Fibroblast of mammary gland (primary cell): ENCODE data around the gene SLC22A23.

Source experiments
- DNase-seq: peaks from one replicate; pipeline ENCODE4 v3.0.0-alpha.2; 2010; ENCODE audit warnings: low read depth
- H3K4me3 ChIP-seq: 2 replicates; pipeline ENCODE4 v1.5.1; 2011; ENCODE audit warnings: low read depth, mild to moderate bottlenecking, low read length, moderate library complexity; ENCODE audit not compliant: control insufficient read depth
- TF ChIP-seq, protein P1 (sequence below): conservative IDR thresholded peaks from 2 replicates; pipeline ENCODE4 v1.5.1; 2011; ENCODE audit warnings: low read depth, low read length, inconsistent platforms; ENCODE audit not compliant: control insufficient read depth, insufficient read depth

Gene SLC22A23

DNA sequence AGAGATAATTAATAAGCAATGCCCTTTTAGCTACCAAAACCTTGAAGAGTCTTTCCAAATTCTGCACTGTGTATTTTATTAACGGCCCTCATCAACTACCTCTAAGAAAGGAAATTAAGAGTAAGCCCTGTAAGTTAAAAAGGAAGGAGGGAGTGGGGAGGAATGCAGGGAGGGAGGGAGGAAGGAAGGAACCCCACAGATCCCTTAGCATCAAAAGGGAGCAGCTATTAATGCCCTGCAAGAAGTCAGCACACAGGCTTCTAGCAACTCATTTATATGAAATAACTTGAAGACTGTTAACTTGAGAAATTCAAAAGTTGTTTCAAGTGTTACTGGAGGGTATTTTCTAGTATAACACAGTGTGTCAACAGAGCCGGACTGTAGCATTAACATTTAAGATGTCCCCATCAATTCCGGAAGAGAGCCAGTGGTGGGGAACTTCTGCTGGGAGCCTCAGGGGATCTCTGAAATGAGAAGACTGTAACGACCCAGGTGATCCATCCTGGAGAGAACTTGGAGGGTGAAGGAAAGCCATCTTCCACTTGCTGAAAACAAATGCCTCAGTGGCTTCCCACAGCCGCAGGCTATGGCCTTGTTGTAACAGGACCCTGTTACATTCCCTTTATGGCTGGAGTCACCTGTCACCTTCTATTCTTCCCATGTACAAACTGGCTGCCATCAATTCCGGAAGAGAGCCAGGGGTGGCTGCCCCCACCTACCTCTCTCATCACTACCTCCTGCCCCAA lies 33.2 kb downstream of the SLC22A23 start:
- H3K4me3 ChIP-seq = no peak overlapping the region
- DNase-seq = no peak
- TF ChIP-seq, protein P1, sequence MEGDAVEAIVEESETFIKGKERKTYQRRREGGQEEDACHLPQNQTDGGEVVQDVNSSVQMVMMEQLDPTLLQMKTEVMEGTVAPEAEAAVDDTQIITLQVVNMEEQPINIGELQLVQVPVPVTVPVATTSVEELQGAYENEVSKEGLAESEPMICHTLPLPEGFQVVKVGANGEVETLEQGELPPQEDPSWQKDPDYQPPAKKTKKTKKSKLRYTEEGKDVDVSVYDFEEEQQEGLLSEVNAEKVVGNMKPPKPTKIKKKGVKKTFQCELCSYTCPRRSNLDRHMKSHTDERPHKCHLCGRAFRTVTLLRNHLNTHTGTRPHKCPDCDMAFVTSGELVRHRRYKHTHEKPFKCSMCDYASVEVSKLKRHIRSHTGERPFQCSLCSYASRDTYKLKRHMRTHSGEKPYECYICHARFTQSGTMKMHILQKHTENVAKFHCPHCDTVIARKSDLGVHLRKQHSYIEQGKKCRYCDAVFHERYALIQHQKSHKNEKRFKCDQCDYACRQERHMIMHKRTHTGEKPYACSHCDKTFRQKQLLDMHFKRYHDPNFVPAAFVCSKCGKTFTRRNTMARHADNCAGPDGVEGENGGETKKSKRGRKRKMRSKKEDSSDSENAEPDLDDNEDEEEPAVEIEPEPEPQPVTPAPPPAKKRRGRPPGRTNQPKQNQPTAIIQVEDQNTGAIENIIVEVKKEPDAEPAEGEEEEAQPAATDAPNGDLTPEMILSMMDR = no peak

DNA sequence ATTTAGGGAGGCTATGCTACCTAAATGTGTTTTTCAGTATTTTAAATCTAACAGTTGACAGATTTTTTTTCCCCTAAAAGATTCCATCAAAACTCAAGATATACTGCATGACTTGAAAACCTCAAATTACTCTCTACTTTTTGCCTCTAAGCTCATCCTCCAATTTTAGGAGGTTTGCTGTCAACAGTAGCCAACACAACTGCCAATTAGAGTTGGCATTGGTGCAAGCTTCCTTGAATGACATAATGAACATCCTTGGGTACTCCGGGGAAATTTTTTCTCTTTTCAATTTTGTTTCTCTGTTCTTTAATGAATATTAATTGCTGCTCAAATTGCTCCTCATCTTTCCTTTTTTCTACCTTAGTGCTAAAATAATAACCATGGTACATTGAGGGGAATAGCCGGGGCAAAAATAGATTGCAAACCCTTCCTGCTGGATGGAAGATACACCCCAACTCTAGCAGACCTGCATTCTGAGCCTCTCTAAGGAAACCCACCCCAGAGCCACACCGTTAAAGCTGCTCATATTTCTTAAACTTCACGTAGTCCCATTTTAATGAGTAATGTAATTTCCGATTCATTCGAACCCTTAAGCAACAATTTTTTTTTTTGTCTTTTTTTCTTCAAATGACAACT lies 34.3 kb downstream of the SLC22A23 start:
- no peak for DNase-seq
- TF ChIP-seq, protein P1 = no peak
- H3K4me3 ChIP-seq = no peak overlapping the region

DNA sequence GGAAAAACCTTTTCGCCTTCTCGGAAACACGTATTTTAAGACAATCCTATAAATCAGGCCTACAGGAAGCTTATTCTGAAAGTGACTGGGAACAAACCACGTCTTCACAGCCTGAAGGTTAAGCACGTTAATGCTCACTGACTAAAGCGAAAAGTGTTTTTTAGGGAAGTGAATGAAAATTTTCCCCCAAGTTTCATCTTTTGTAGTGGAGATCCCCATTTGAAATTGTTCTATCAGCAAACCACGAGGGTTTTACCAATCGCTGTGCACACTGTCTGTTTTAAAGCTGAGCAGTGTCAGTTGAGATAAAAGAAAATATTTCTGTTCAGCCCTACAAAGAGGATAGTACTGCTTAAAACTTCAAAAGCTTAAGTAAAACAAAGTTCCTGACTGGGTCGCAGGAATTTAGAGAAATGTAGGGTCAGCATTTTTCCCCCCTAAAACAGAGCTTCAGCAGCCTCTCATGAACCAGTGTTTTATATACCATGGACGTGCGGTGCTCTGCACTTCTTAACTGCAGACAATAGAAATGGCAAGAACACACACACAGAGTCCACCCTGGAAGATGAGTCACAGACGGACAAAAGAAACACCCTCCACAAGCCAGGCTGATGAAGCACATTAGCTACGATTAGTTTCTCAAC lies 34.9 kb downstream of the SLC22A23 start:
- peak; percentile 84 for DNase-seq
- H3K4me3 ChIP-seq = no peak overlapping the region
- TF ChIP-seq, protein P1 = no peak

DNA sequence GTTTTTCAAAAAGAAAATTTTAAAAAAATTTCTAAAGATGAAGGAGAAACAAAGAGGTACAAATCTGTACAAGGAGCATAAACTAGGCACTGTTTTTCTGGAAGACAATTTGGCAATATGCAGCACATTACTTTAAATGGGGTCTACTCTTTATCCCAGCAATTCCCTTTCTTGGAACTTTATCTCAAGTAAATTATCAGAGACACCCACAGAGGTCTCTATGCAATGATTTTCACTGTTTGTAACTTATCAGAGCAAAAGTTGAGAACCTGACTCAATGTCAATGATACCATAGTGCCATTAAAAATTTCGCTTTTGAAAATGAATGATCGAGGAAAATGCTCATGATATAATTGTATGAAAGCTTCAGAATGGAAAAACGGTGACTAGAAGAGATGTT lies 35.7 kb downstream of the SLC22A23 start:
- no peak overlapping the region for H3K4me3 ChIP-seq
- TF ChIP-seq, protein P1 = no peak
- DNase-seq = no peak

DNA sequence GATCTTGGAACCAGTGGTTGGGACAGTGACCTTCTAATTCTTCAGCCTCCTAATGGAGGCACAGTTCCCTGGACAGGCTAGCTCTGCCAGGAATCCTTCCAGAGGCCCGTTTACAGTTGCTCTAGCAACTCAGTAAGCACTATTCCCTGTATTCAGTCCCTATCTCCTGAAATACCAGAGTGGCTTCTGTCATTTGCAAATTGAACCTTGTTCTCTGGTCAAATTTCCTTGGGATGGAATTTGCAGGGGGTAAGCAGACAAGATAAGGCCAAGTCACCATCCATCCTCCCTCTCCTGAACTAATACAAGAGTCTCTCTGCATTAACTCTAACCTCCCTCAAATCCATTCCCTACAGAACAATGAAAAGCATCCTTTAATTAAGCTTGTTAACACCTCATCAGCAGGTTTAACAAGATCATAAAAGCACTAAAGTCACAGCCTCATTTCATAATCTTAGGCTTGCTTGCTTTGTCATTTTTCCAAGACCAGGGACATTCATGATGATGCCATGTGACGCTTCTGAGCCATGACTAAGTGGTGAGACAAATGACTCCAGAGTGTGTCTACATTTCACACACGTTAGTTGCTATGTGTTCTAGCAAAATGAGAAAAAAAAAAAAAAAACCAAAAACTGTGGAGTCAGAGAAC lies 37.1 kb downstream of the SLC22A23 start:
- H3K4me3 ChIP-seq = no peak overlapping the region
- TF ChIP-seq, protein P1 = no peak
- DNase-seq = peak; percentile 93

DNA sequence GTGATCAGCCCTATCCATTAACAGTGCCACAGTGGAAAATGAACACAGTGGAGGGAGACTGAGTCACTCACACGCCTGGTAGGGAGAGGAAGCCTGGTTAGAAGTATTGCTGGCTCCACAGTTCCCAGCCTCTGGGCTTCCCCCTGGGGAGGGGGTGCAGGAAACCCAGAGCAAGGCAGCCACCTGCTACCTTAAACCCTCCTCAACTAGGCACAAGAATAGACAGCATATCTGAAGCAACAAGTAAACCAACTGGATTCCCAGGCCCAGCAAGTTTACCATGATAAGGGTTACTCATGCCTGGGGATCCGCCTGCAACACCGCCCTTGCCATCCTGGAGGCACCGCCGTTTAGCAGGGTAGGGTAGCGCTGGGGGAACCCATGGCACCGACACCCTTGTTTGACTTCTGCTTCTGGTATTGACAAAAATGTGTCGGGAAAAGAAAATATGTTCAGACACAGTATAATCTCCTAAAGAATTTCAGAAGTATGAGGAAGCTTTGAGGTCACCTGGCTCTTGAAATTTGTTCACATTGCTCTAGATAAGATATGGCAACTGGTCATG lies 38.3 kb downstream of the SLC22A23 start:
- no peak overlapping the region for H3K4me3 ChIP-seq
- DNase-seq = no peak
- TF ChIP-seq, protein P1 = no peak
